ENCODE data around the gene CPEB4. TPM values are rescaled to one million over a fixed set of nuclear protein-coding genes. Genes with fewer than 3 reads are reported as not detected.

The CPEB4 gene
- total and polyA plus RNA-seq, 2 donors (not counting 1 experiment from before 2014, with no cell fraction given), result 8.4 to 26.0 TPM

GRCh38 chr5:173852790-173853359 lies 35.3 kb upstream of the CPEB4 start:
- ATAC-seq (ENCODE audit: low read depth) (no peak), DNase-seq (no peak)
- no peak overlapping the region for H3K4me3 Mint-ChIP-seq
- peak overlapping the region; percentile 20 for H3K27ac Mint-ChIP-seq
- POLR2A ChIA-PET, result no interaction called here
- TF ChIP-seq CTCF (IDR thresholded peaks at IDR 0.05) (no peak), EZH2 (IDR thresholded peaks at IDR 0.05; ENCODE audit: borderline replicate concordance, insufficient read depth, low read depth, low read length, poor library complexity, severe bottlenecking) (no peak)
- H3K36me3 ChIP-seq (replicated peaks in 1 of 2; ENCODE audit: control extremely low read depth in 1 of 2, control insufficient read depth in 1 of 2, extremely low read depth in 1 of 2, insufficient read depth in 2 of 2, low read length in 1 of 2), result no peaks in the 10 kb centered on the region
- peaks cover 0 to 2% (median 0%) of the 10 kb centered on the region in 4 experiments for H3K27me3 ChIP-seq (replicated peaks in 1 of 4; ENCODE audit: control extremely low read depth in 1 of 4, control insufficient read depth in 3 of 4, insufficient read depth in 4 of 4, low read length in 3 of 4)
- H2AFZ ChIP-seq (ENCODE audit: insufficient read depth, low read depth, low read length, poor library complexity, severe bottlenecking), result no peak overlapping the region
- 96% methylated on average over 4 of the region's 7 CpGs for WGBS (ENCODE audit: insufficient coverage)
- peaks cover 0 to 2% of the 10 kb centered on the region in 2 donors for H3K4me1 ChIP-seq (ENCODE audit: control insufficient read depth in 2 of 2, insufficient read depth in 2 of 2, low read length in 2 of 2)
- no peak overlapping the region for H3K27ac ChIP-seq (ENCODE audit: low read length in 2 of 2)
- CTCF ChIA-PET, result interaction anchor here (1.1 kb wide), 1 partner anchor 110 kb away, joined by 4 read pairs; no protein-coding TSS in a partner anchor
- H3K4me3 ChIP-seq (ENCODE audit: control extremely low read depth in 1 of 5, extremely low read depth in 1 of 5, insufficient read depth in 1 of 5, low read depth in 2 of 5, low read length in 4 of 5), result no peak overlapping the region
- peaks cover 9% of the 10 kb centered on the region for H3K9me3 Mint-ChIP-seq (ENCODE audit: insufficient read depth)
- intact Hi-C loops (cut with micrococcal nuclease), result no loop called here
- H3K27me3 Mint-ChIP-seq, result peaks cover 13% of the 10 kb centered on the region
- no peaks in the 10 kb centered on the region for H3K79me2 ChIP-seq (ENCODE audit: control insufficient read depth, insufficient read depth, low read length)
- H3K9me3 ChIP-seq (ENCODE audit: control extremely low read depth in 1 of 3, control insufficient read depth in 2 of 3, insufficient read depth in 1 of 3, low read length in 2 of 3), result peaks cover 0 to 11% (median 7%) of the 10 kb centered on the region in 3 donors
- no peak overlapping the region for H3K4me2 ChIP-seq (replicated peaks; ENCODE audit: low read depth, low read length, poor library complexity, severe bottlenecking)
- no peak overlapping the region for H3K9ac ChIP-seq (ENCODE audit: low read length)
- peaks cover 20% of the 10 kb centered on the region for H3K4me1 Mint-ChIP-seq
- H4K20me1 ChIP-seq (ENCODE audit: control insufficient read depth, insufficient read depth, low read length, poor library complexity, severe bottlenecking), result no peaks in the 10 kb centered on the region

GRCh38 chr5:173853370-173854131 lies 34.6 kb upstream of the CPEB4 start:
- H3K4me3 Mint-ChIP-seq, result no peak overlapping the region
- ChIA-PET POLR2A (no interaction called here), CTCF (interaction anchor here (1.1 kb wide), 1 partner anchor 109 kb away, joined by 4 read pairs; no protein-coding TSS in a partner anchor)

More at GRCh38 chr5:173853370-173854131, 34.6 kb upstream of the CPEB4 start:
- H3K4me1 Mint-ChIP-seq, result peaks cover 17% of the 10 kb centered on the region
- 73% methylated on average over 6 of the region's 11 CpGs for WGBS (ENCODE audit: insufficient coverage)
- peaks cover 6% of the 10 kb centered on the region for H3K9me3 Mint-ChIP-seq (ENCODE audit: insufficient read depth)
- Histone ChIP-seq H3K27ac (ENCODE audit: low read length in 2 of 2) (no peak overlapping the region), H2AFZ (ENCODE audit: insufficient read depth, low read depth, low read length, poor library complexity, severe bottlenecking) (no peak overlapping the region), H3K9ac (ENCODE audit: low read length) (no peak overlapping the region), H3K4me1 (ENCODE audit: control insufficient read depth in 2 of 2, insufficient read depth in 2 of 2, low read length in 2 of 2) (no peaks in the 10 kb centered on the region), H3K27me3 (replicated peaks in 1 of 4; ENCODE audit: control extremely low read depth in 1 of 4, control insufficient read depth in 3 of 4, insufficient read depth in 4 of 4, low read length in 3 of 4) (peaks cover 0 to 2% (median 0%) of the 10 kb centered on the region in 4 experiments), H3K79me2 (ENCODE audit: control insufficient read depth, insufficient read depth, low read length) (no peaks in the 10 kb centered on the region), H3K9me3 (ENCODE audit: control extremely low read depth in 1 of 3, control insufficient read depth in 2 of 3, insufficient read depth in 1 of 3, low read length in 2 of 3) (peaks cover 0 to 11% (median 7%) of the 10 kb centered on the region in 3 donors), H3K36me3 (replicated peaks in 1 of 2; ENCODE audit: control extremely low read depth in 1 of 2, control insufficient read depth in 1 of 2, extremely low read depth in 1 of 2, insufficient read depth in 2 of 2, low read length in 1 of 2) (no peaks in the 10 kb centered on the region), H4K20me1 (ENCODE audit: control insufficient read depth, insufficient read depth, low read length, poor library complexity, severe bottlenecking) (no peaks in the 10 kb centered on the region), H3K4me3 (ENCODE audit: control extremely low read depth in 1 of 5, extremely low read depth in 1 of 5, insufficient read depth in 1 of 5, low read depth in 2 of 5, low read length in 4 of 5) (no peak overlapping the region), H3K4me2 (replicated peaks; ENCODE audit: low read depth, low read length, poor library complexity, severe bottlenecking) (no peak overlapping the region)
- intact Hi-C loops (cut with micrococcal nuclease), result no loop called here
- TF ChIP-seq EZH2 (IDR thresholded peaks at IDR 0.05; ENCODE audit: borderline replicate concordance, insufficient read depth, low read depth, low read length, poor library complexity, severe bottlenecking) (no peak), CTCF (IDR thresholded peaks at IDR 0.05) (no peak)
- no peak overlapping the region for H3K27ac Mint-ChIP-seq
- ATAC-seq (ENCODE audit: low read depth) (no peak), DNase-seq (no peak)
- peaks cover 13% of the 10 kb centered on the region for H3K27me3 Mint-ChIP-seq

All from B cell (primary cell).